ENCODE data around the gene PIK3R6.

DNA sequence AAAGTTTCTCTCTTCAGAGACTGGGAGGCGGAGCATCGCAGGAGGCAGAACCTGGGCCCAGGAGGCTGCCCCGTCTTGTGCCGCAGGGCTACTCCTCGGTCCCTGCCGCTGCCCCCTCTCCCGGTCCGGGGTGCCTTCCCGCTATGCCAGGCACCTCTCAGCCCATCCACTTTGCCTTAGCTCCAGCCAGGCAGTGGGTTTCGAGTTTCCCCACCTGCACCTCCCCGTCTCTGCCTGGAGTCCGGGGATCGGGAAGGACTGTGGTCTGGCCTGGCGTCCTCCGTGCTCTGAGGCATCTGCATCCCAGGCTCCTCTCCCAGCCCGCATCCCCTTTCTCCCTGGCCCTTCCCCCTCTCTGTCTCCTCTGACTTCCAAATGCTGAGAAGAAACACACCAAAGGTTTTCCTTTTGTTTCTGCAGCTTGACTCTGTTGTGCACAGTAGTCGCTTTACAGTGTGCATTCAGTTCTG, 26.8 kb upstream of the PIK3R6 start:
- TF ChIP-seq, protein P1, sequence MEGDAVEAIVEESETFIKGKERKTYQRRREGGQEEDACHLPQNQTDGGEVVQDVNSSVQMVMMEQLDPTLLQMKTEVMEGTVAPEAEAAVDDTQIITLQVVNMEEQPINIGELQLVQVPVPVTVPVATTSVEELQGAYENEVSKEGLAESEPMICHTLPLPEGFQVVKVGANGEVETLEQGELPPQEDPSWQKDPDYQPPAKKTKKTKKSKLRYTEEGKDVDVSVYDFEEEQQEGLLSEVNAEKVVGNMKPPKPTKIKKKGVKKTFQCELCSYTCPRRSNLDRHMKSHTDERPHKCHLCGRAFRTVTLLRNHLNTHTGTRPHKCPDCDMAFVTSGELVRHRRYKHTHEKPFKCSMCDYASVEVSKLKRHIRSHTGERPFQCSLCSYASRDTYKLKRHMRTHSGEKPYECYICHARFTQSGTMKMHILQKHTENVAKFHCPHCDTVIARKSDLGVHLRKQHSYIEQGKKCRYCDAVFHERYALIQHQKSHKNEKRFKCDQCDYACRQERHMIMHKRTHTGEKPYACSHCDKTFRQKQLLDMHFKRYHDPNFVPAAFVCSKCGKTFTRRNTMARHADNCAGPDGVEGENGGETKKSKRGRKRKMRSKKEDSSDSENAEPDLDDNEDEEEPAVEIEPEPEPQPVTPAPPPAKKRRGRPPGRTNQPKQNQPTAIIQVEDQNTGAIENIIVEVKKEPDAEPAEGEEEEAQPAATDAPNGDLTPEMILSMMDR (conservative IDR thresholded peaks at IDR 0.05 in 1 of 2, IDR thresholded peaks at IDR 0.05 in 1 of 2; ENCODE audit: extremely low read depth in 1 of 2, insufficient read depth in 1 of 2, low read depth in 1 of 2, low read length in 2 of 2), result no peak
- TF ChIP-seq EZH2 (IDR thresholded peaks at IDR 0.05; ENCODE audit: borderline replicate concordance, low read length), result no peak
